GM21825 (cell line): ENCODE results near the gene MRPS24.
"Not testable (repeated sequence)": the region's sequence is repeated elsewhere in the genome, so short reads cannot be mapped to it uniquely, and the experiment has no call there.

Experiments used
- ATAC-seq: cut with Tn5 transposase; IDR thresholded peaks from one replicate; pipeline ENCODE4 v1.9.1; 2021; ENCODE audit warnings: mild to moderate bottlenecking, moderate library complexity; ENCODE audit not compliant: unreplicated experiment

MRPS24 gene

GRCh38 chr7:43869006-43869866 is at the start of gene MRPS24:
Gene MRPS24 (minus strand): TSS chr7:43869517. CDS start chr7:43869495, 22 bp downstream.
- peak; percentile 94 for ATAC-seq

GRCh38 chr7:43915907-43916306 is 46.6 kb upstream of the MRPS24 start:
- no peak for ATAC-seq

- ATAC-seq, result no peak
These were observed 45.5 kb upstream of the MRPS24 start for GRCh38 chr7:43914795-43915194.

- peak; percentile 71 for ATAC-seq
These were observed 37.2 kb upstream of the MRPS24 start, which contains the start of gene URGCP for GRCh38 chr7:43906331-43907010. Gene URGCP (minus strand): TSS chr7:43906596. CDS start chr7:43906575, 21 bp downstream.

GRCh38 chr7:43905956-43906330 is 36.6 kb upstream of the MRPS24 start:
- ATAC-seq, result peak; percentile 39

- no peak for ATAC-seq
These were observed 36.1 kb upstream of the MRPS24 start for GRCh38 chr7:43905209-43905946.

- no peak for ATAC-seq
These were observed 35.4 kb upstream of the MRPS24 start for GRCh38 chr7:43904533-43905208.

GRCh38 chr7:43902542-43903054 is 33.3 kb upstream of the MRPS24 start:
- no peak for ATAC-seq

- not testable (repeated sequence) for ATAC-seq
These were observed 29.3 kb upstream of the MRPS24 start for GRCh38 chr7:43898571-43898970.

- no peak for ATAC-seq
These were observed 26.6 kb upstream of the MRPS24 start for GRCh38 chr7:43895847-43896415.

GRCh38 chr7:43891069-43891955 is 22.0 kb upstream of the MRPS24 start:
- no peak for ATAC-seq

- ATAC-seq, result no peak
These were observed 21.2 kb upstream of the MRPS24 start for GRCh38 chr7:43890468-43890867.

- ATAC-seq, result no peak
These were observed 20.0 kb upstream of the MRPS24 start for GRCh38 chr7:43888993-43889945.

GRCh38 chr7:43884617-43885016 is 15.3 kb upstream of the MRPS24 start:
- no peak for ATAC-seq

- ATAC-seq, result no peak
These were observed 14.9 kb upstream of the MRPS24 start for GRCh38 chr7:43884209-43884608.

GRCh38 chr7:43880596-43880995 is 11.3 kb upstream of the MRPS24 start:
- no peak for ATAC-seq

- no peak for ATAC-seq
These were observed 10.2 kb upstream of the MRPS24 start for GRCh38 chr7:43879477-43879876.

GRCh38 chr7:43878867-43879266 is 9.6 kb upstream of the MRPS24 start:
- no peak for ATAC-seq
